H9 (cell line): ENCODE data around the gene GSX2. TPM values are rescaled to one million over a fixed set of nuclear protein-coding genes. Genes with fewer than 3 reads are reported as not detected.

Source experiments
- DNase-seq: peaks from one replicate; pipeline ENCODE4 v3.0.0-alpha.2; 2017
- H2AFZ ChIP-seq: one replicate; pipeline ENCODE4 v1.6.1; 2013; ENCODE audit warnings: mild to moderate bottlenecking, low read length, control low read depth, moderate library complexity
- H2AK5ac ChIP-seq: 2 replicates; pipeline ENCODE4 v1.6.1; 2013; ENCODE audit warnings: low read length, control low read depth, mixed read lengths; ENCODE audit not compliant: insufficient read length
- H2BK120ac ChIP-seq: one replicate; pipeline ENCODE4 v1.6.1; 2013; ENCODE audit warnings: low read depth, mild to moderate bottlenecking, low read length, control low read depth, inconsistent platforms; ENCODE audit not compliant: poor library complexity, severe bottlenecking
- H2BK12ac ChIP-seq: 2 replicates; pipeline ENCODE4 v1.6.1; 2013; ENCODE audit warnings: low read length, control low read depth, mixed read lengths, low read depth; ENCODE audit not compliant: insufficient read length
- H2BK15ac ChIP-seq: 2 replicates; pipeline ENCODE4 v1.6.1; 2013; ENCODE audit warnings: low read depth, low read length, control low read depth
- H2BK20ac ChIP-seq: one replicate; pipeline ENCODE4 v1.6.1; 2013; ENCODE audit warnings: low read depth, mild to moderate bottlenecking, low read length, control low read depth, inconsistent platforms; ENCODE audit not compliant: poor library complexity, severe bottlenecking
- H2BK5ac ChIP-seq: 2 replicates; pipeline ENCODE4 v1.6.1; 2013; ENCODE audit warnings: low read length, control low read depth, mixed read lengths; ENCODE audit not compliant: insufficient read length
- H3K14ac ChIP-seq: 2 replicates; pipeline ENCODE4 v1.6.1; 2013; ENCODE audit warnings: low read length, control low read depth; ENCODE audit not compliant: insufficient read depth
- H3K18ac ChIP-seq: 2 replicates; pipeline ENCODE4 v1.6.1; 2013; ENCODE audit warnings: low read depth, mild to moderate bottlenecking, mixed read lengths, low read length, control low read depth; ENCODE audit not compliant: insufficient read length
- H3K23ac ChIP-seq: 2 replicates; pipeline ENCODE4 v1.6.1; 2013; ENCODE audit warnings: low read length, control low read depth, mixed read lengths, low read depth; ENCODE audit not compliant: insufficient read length
- H3K23me2 ChIP-seq: 2 replicates; pipeline ENCODE4 v1.6.1; 2013; ENCODE audit warnings: low read depth, mild to moderate bottlenecking, mixed read lengths, low read length, control low read depth; ENCODE audit not compliant: insufficient read length, poor library complexity, severe bottlenecking
- H3K27ac ChIP-seq: 2 replicates; pipeline ENCODE4 v1.5.1; 2013; ENCODE audit warnings: low read length, control low read depth, mixed read lengths, low read depth; ENCODE audit not compliant: insufficient read length
- H3K27me3 ChIP-seq: 2 replicates; pipeline ENCODE4 v1.6.1; 2013; ENCODE audit warnings: low read length, control low read depth, inconsistent platforms; ENCODE audit not compliant: insufficient read depth
- H3K4ac ChIP-seq: 2 replicates; pipeline ENCODE4 v1.6.1; 2013; ENCODE audit warnings: low read depth, mild to moderate bottlenecking, control low read depth, inconsistent platforms, low read length, moderate library complexity
- H3K4me1 ChIP-seq: 2 replicates; pipeline ENCODE4 v1.6.1; 2013; ENCODE audit warnings: low read length, control low read depth, inconsistent platforms; ENCODE audit not compliant: insufficient read depth
- H3K4me2 ChIP-seq: 2 replicates; pipeline ENCODE4 v1.6.1; 2013; ENCODE audit warnings: low read length, control low read depth, mixed read lengths; ENCODE audit not compliant: insufficient read length, insufficient read depth
- H3K56ac ChIP-seq: 2 replicates; pipeline ENCODE4 v1.6.1; 2013; ENCODE audit warnings: low read depth, mild to moderate bottlenecking, mixed read lengths, low read length, control low read depth; ENCODE audit not compliant: insufficient read length
- H3K79me1 ChIP-seq: 2 replicates; pipeline ENCODE4 v1.6.1; 2013; ENCODE audit warnings: low read depth, mild to moderate bottlenecking, moderate library complexity, low read length, control low read depth, inconsistent platforms; ENCODE audit not compliant: insufficient read depth, poor library complexity, severe bottlenecking
- H3K79me2 ChIP-seq: 2 replicates; pipeline ENCODE4 v1.6.1; 2013; ENCODE audit warnings: low read length, control low read depth, inconsistent platforms; ENCODE audit not compliant: insufficient read depth
- H3K9ac ChIP-seq: 2 replicates; pipeline ENCODE4 v1.6.1; 2013; ENCODE audit warnings: low read length, control low read depth, mixed read lengths; ENCODE audit not compliant: insufficient read length; ENCODE audit errors: extremely low read depth
- H3K9me3 ChIP-seq: one replicate; pipeline ENCODE4 v1.6.1; 2013; ENCODE audit warnings: low read depth, low read length, inconsistent platforms; ENCODE audit not compliant: control insufficient read depth
- H3T11ph ChIP-seq: one replicate; pipeline ENCODE4 v1.6.1; 2013; ENCODE audit warnings: mild to moderate bottlenecking, low read length, control low read depth, inconsistent platforms
- H4K20me1 ChIP-seq: one replicate; pipeline ENCODE4 v1.6.1; 2013; ENCODE audit not compliant: control insufficient read depth, insufficient read length, insufficient read depth
- H4K5ac ChIP-seq: 2 replicates; pipeline ENCODE4 v1.6.1; 2013; ENCODE audit warnings: low read depth, mild to moderate bottlenecking, mixed read lengths, low read length, control low read depth; ENCODE audit not compliant: insufficient read length
- H4K8ac ChIP-seq: replicated peaks from 2 replicates; pipeline ENCODE4 v1.6.1; 2013; ENCODE audit warnings: low read length, control low read depth, mixed read lengths, low read depth; ENCODE audit not compliant: insufficient read length
- H4K91ac ChIP-seq: 2 replicates; pipeline ENCODE4 v1.6.1; 2013; ENCODE audit warnings: low read depth, mild to moderate bottlenecking, moderate library complexity, mixed read lengths, low read length, control low read depth; ENCODE audit not compliant: insufficient read length
- H3K27ac Mint-ChIP-seq, 3 experiments: 2 replicates in 2 of 3; 3 replicates in 1 of 3; pipeline ENCODE4 v1.8.0; 2020 to 2021; ENCODE audit warnings: mixed read lengths in 3 of 3, mild to moderate bottlenecking in 1 of 3, moderate library complexity in 1 of 3
- H3K27me3 Mint-ChIP-seq: 2 replicates; pipeline ENCODE4 v1.8.0; 2021; ENCODE audit warnings: low read depth, mild to moderate bottlenecking, moderate library complexity, mixed read lengths
- H3K36me3 Mint-ChIP-seq, 3 experiments: 2 replicates in 2 of 3; 3 replicates in 1 of 3; pipeline ENCODE4 v1.8.0; 2020 to 2021; ENCODE audit warnings: low read depth in 3 of 3, mixed read lengths in 3 of 3; ENCODE audit not compliant: insufficient read depth in 1 of 3
- H3K4me1 Mint-ChIP-seq, 2 experiments: 2 replicates each; pipeline ENCODE4 v1.8.0; 2020; ENCODE audit warnings: mixed read lengths in 2 of 2
- H3K4me3 Mint-ChIP-seq, 2 experiments: 2 replicates in 1 of 2; 3 replicates in 1 of 2; pipeline ENCODE4 v1.8.0; 2020 to 2021; ENCODE audit warnings: mild to moderate bottlenecking in 2 of 2, mixed read lengths in 2 of 2, moderate library complexity in 1 of 2
- H3K9me3 Mint-ChIP-seq, 2 experiments: 2 replicates in 1 of 2; 3 replicates in 1 of 2; pipeline ENCODE4 v1.8.0; 2020; ENCODE audit warnings: mild to moderate bottlenecking in 2 of 2, mixed read lengths in 2 of 2, moderate library complexity in 1 of 2
- CTCF ChIP-seq: fragments of 200-600 bp; sonication (generic); conservative IDR thresholded peaks from 3 replicates; pipeline ENCODE4 v1.8.0; 2021; ENCODE audit warnings: antibody characterized with exemption, mild to moderate bottlenecking
- WGBS: extraction: QIAGEN DNeasy Blood & Tissue Kit; methylation state at CpG from one replicate; pipeline ENCODE4 v1.1.7; 2013; ENCODE audit warnings: missing lambda C conversion rate, low lambda C conversion rate, mixed read lengths; ENCODE audit not compliant: insufficient read length; ENCODE audit errors: extremely low coverage; 5-methylcytosine and 5-hydroxymethylcytosine counted together
- total RNA-seq: library from RNA; stranded (reverse); gene quantifications from 2 replicates; pipeline ENCODE4 v1.2.1, GENCODE V29; 2021

The GSX2 gene
- total RNA-seq, 1 experiment from 2014 or later, result not detected

GRCh38 chr4:54085284-54085683 lies 14.7 kb upstream of the GSX2 start:
- Mint-ChIP-seq H3K4me3 (no peak overlapping the region), H3K4me1 (no peaks in the 10 kb centered on the region), H3K9me3 (no peaks in the 10 kb centered on the region), H3K36me3 (no peaks in the 10 kb centered on the region), H3K27ac (no peak overlapping the region), H3K27me3 (peaks cover 48% of the 10 kb centered on the region)
- Histone ChIP-seq H2AFZ (no peak overlapping the region), H3K56ac (no peak overlapping the region), H2BK120ac (no peak overlapping the region), H3K23me2 (no peaks in the 10 kb centered on the region), H4K5ac (no peak overlapping the region), H3K79me2 (no peaks in the 10 kb centered on the region), H3K4me2 (no peak overlapping the region), H4K20me1 (no peaks in the 10 kb centered on the region), H3K18ac (no peak overlapping the region), H3T11ph (no peak overlapping the region), H3K23ac (no peak overlapping the region), H3K27me3 (peaks cover 2% of the 10 kb centered on the region; the same call in 1 of the 2 replicates), H3K4me1 (no peaks in the 10 kb centered on the region), H3K9me3 (no peaks in the 10 kb centered on the region), H2BK20ac (no peak overlapping the region), H4K8ac (no peak overlapping the region), H2BK12ac (no peak overlapping the region), H3K14ac (no peak overlapping the region), H4K91ac (no peak overlapping the region), H3K4ac (no peak overlapping the region), H2BK5ac (no peak overlapping the region), H2AK5ac (no peak overlapping the region), H2BK15ac (no peak overlapping the region), H3K27ac (no peak overlapping the region), H3K79me1 (no peaks in the 10 kb centered on the region), H3K9ac (no peak overlapping the region)
- no peak for DNase-seq
- no peak for TF ChIP-seq CTCF
- no CpG with 5 or more reads among the region's 3 CpGs for WGBS
